ENCODE measurements around the gene ATP6V1G1. TPM values are rescaled to one million over a fixed set of nuclear protein-coding genes. Genes with fewer than 3 reads are reported as not detected.

ATP6V1G1 gene
- total RNA-seq, 3 donors from 2014 or later: 151 to 240 (median 227) TPM

DNA sequence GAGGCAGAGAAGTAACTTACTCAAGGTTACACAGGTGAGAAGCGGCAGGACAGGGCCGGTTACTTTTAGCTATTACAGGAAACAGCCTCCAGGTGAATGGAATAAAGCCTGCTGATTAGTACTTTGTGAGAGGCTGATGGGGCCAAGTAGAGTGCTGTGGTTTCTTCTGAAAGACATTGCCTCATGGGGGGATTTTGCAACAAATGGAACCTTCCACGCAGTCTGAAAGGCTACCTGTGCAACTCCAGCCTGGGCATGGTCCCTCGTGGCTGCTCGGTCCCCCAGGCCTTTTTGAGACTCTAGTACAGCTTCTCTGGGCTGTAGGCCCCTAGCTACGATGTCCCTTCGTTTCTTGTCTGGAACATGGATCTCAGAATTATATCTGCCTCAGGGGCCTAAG, 25.5 kb downstream of the ATP6V1G1 start:
- Histone ChIP-seq H3K4me3 (peak overlapping the region in 1 of 3 donors; percentile 16), H3K36me3 (no peaks in the 10 kb centered on the region), H3K27me3 (no peaks in the 10 kb centered on the region), H3K4me1 (peaks cover 6 to 8% of the 10 kb centered on the region in 2 donors), H3K9me3 (no peaks in the 10 kb centered on the region), H3K27ac (peak overlapping the region; percentile 90 to 97)
- TF ChIP-seq POLR2AphosphoS5 (IDR thresholded peaks at IDR 0.05): no peak
- TF ChIP-seq CTCF (IDR thresholded peaks at IDR 0.05): no peak
- TF ChIP-seq POLR2A (IDR thresholded peaks at IDR 0.05): no peak
- intact Hi-C loops (cut with DNase I; ENCODE audit: low total_unique reads): loop anchor here (2.0 kb wide), 1 partner anchor 18 kb away; no protein-coding TSS in a partner anchor
- no peak for DNase-seq (ENCODE audit: low spot score in 2 of 2)

DNA sequence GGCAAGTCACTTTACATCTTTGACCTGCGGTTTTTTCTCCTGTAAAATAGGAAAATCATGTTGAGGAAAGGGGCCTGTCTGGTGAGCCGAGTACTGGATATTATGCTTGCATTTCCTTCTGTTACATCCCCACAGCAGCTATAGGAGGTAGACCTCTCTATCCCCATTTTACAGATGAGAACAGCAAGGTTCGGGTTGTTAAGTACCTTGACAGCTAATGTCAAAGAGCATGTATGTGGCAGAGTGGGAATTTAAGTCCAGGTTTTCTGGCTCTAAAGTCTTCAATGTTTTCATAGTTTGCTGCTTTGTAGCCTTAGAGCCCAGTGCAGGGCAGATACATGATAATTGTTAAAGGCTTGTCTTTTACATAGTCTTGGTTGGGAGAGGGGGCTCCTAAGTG, 26.4 kb downstream of the ATP6V1G1 start:
- intact Hi-C loops (cut with DNase I; ENCODE audit: low total_unique reads): loop anchor here (2.0 kb wide), 1 partner anchor 17 kb away; no protein-coding TSS in a partner anchor
- H3K27me3 ChIP-seq: no peaks in the 10 kb centered on the region
- H3K27ac ChIP-seq: peak overlapping the region; percentile 90 to 97
- H3K4me1 ChIP-seq: peaks cover 6 to 8% of the 10 kb centered on the region in 2 donors
- no peak for TF ChIP-seq POLR2A (IDR thresholded peaks at IDR 0.05)
- no peak for TF ChIP-seq POLR2AphosphoS5 (IDR thresholded peaks at IDR 0.05)
- no peak for TF ChIP-seq CTCF (IDR thresholded peaks at IDR 0.05)
- no peaks in the 10 kb centered on the region for H3K36me3 ChIP-seq
- no peak for DNase-seq (ENCODE audit: low spot score in 2 of 2)
- H3K9me3 ChIP-seq: no peaks in the 10 kb centered on the region
- H3K4me3 ChIP-seq: no peak overlapping the region

DNA sequence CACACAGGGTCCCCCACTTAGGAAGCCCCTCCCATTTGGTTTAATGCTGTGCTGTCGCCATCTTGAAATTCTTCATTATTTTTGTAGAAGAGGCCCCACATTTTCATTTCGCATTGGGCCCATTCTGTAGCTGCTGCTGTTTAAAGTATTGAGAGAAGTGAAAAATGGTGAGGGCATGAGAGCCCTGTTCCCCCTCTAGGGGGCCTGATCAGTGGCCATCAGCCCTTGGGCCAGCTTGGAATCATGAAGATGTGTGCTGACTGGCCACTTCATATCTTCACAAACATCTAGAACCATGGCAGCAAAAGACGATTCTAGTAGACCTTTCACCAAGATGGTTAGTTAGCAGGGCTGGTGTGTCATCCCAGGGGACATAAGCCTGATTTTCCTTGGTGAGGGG, 26.8 kb downstream of the ATP6V1G1 start:
- TF ChIP-seq POLR2AphosphoS5 (IDR thresholded peaks at IDR 0.05): no peak
- TF ChIP-seq POLR2A (IDR thresholded peaks at IDR 0.05): no peak
- no peak for TF ChIP-seq CTCF (IDR thresholded peaks at IDR 0.05)
- H3K4me3 ChIP-seq: no peak overlapping the region
- intact Hi-C loops (cut with DNase I; ENCODE audit: low total_unique reads): no loop called here
- H3K36me3 ChIP-seq: no peaks in the 10 kb centered on the region
- DNase-seq (ENCODE audit: low spot score in 2 of 2): no peak
- H3K27me3 ChIP-seq: no peaks in the 10 kb centered on the region
- peak overlapping the region in 1 of 2 donors; percentile 97 for H3K27ac ChIP-seq
- peaks cover 6 to 8% of the 10 kb centered on the region in 2 donors for H3K4me1 ChIP-seq
- H3K9me3 ChIP-seq: no peaks in the 10 kb centered on the region

GRCh38 chr9:114616684-114617520, 29.3 kb downstream of the ATP6V1G1 start:
- intact Hi-C loops (cut with DNase I; ENCODE audit: low total_unique reads): no loop called here
- peak overlapping the region; percentile 81 to 83 for H3K27ac ChIP-seq

More at GRCh38 chr9:114616684-114617520, 29.3 kb downstream of the ATP6V1G1 start:
- peaks cover 6 to 7% of the 10 kb centered on the region in 2 donors for H3K4me1 ChIP-seq
- H3K36me3 ChIP-seq: no peaks in the 10 kb centered on the region
- DNase-seq (ENCODE audit: low spot score in 2 of 2): peak; percentile 60 to 80
- TF ChIP-seq POLR2AphosphoS5 (IDR thresholded peaks at IDR 0.05): no peak
- no peak for TF ChIP-seq CTCF (IDR thresholded peaks at IDR 0.05)
- TF ChIP-seq POLR2A (IDR thresholded peaks at IDR 0.05): no peak
- H3K4me3 ChIP-seq: no peak overlapping the region
- H3K9me3 ChIP-seq: no peaks in the 10 kb centered on the region
- no peaks in the 10 kb centered on the region for H3K27me3 ChIP-seq

Data from breast epithelium (tissue), 4 donors.